GM21576 (cell line): Measurements from ENCODE around the gene OR10A3.

Experiments
- ATAC-seq: cut with Tn5 transposase; IDR thresholded peaks from one replicate; pipeline ENCODE4 v1.9.1; 2021; ENCODE audit warnings: mild to moderate bottlenecking, moderate library complexity; ENCODE audit not compliant: unreplicated experiment

Gene OR10A3

DNA sequence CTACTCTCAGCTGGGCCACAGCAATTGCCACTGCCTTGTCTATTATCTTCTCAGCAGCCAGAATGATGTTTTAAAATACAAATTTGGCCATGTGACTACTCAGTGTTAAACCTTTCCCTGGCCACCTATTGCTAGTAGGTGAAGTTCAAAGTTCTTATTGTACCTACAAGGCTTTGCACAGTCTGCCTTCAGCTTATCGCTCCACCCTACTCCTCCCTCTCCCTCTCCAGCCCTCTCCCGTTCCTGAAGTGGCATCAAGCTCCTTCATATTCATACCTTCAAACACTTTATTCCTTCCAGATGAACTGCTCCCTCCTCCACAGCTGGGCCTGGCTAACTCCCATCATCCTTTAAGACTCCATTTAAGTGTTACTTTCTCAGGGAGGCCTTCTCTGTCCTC lies 47.7 kb downstream of the OR10A3 start:
- no peak for ATAC-seq

DNA sequence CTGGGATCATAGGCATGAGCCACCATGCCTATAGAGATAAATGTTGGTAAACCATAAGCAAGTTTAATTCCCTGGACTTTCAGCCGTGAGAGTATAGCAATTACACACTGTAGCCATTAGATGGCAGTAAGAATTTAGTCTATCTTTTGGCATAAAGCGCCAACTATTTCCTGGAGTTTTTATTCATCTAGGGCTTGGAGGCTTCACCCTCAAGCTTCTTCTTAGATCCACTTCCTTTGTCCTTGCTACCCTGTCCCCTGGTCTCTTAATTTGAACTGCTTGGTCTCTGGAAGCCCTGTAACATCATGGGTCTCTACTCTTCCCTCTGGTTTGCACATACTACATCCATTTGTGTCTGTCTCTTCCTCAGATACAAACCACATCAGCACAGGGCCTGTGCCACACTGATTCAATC lies 48.7 kb downstream of the OR10A3 start:
- peak; percentile 66 for ATAC-seq

- ATAC-seq, result peak; percentile 57
These were observed 49.3 kb downstream of the OR10A3 start for GRCh38 chr11:7892059-7892699.

GRCh38 chr11:7890417-7891172 lies 50.9 kb downstream of the OR10A3 start:
- ATAC-seq, result no peak

DNA sequence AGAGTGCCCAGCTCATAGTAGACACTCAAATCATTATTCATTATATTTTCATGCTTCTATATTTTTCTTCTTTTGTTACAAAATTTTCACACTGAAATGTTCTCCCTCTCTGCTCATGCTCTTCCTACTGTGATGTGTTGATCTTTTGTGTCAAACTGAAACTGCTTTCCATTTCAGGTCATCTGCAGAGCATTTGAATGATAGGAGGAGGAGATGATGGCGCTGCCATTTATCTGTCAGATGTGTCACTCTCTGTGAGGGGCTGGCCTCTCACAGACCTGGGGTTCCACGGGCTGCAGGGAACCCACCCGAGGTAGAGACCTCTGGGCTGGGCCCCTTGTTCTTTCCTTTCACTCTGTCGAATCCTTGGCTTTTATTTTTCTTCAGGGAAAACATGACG lies 51.5 kb downstream of the OR10A3 start:
- no peak for ATAC-seq
